ENCODE results near the gene S100A11.

- TF ChIP-seq CTCF (IDR thresholded peaks at IDR 0.05) (peak; percentile 80 to 96 (median 90)), POLR2A (IDR thresholded peaks at IDR 0.05) (no peak)
Observed at GRCh38 chr1:152052606-152053005, 15.8 kb upstream of the S100A11 start.
